GM23338 (cell line): ENCODE data around the gene C2orf92. TPM values are rescaled to one million over a fixed set of nuclear protein-coding genes. Genes with fewer than 3 reads are reported as not detected.

Source experiments
- ATAC-seq: fragments of 200-7000 bp; cut with Tn5 transposase; 3 replicates; pipeline ENCODE4 v1.9.1; 2020
- DNase-seq: peaks from one replicate; pipeline ENCODE4 v3.0.0-alpha.2; 2015; ENCODE audit warnings: low spot score
- H2AFZ ChIP-seq: fragments of 200-600 bp; sonication (generic); 2 replicates; pipeline ENCODE4 v1.8.0; 2016; ENCODE audit warnings: antibody characterized with exemption, mild to moderate bottlenecking, moderate library complexity
- H3F3A ChIP-seq: fragments of 200-600 bp; sonication (generic); replicated peaks from 2 replicates; pipeline ENCODE4 v1.8.0; 2017; ENCODE audit warnings: antibody characterized with exemption, mixed run types, low read depth
- H3K27ac ChIP-seq: fragments of 200-600 bp; sonication (generic); 2 replicates; pipeline ENCODE4 v1.6.1; 2016; ENCODE audit warnings: low read depth
- H3K27me3 ChIP-seq: fragments of 200-600 bp; sonication (generic); 2 replicates; pipeline ENCODE4 v1.8.0; 2016; ENCODE audit warnings: mild to moderate bottlenecking, mixed run types, moderate library complexity; ENCODE audit not compliant: insufficient read depth
- H3K36me3 ChIP-seq: fragments of 200-600 bp; sonication (generic); 2 replicates; pipeline ENCODE4 v1.8.0; 2016; ENCODE audit warnings: mild to moderate bottlenecking; ENCODE audit not compliant: insufficient read depth
- H3K4me1 ChIP-seq: fragments of 200-600 bp; sonication (generic); 2 replicates; pipeline ENCODE4 v1.8.0; 2016; ENCODE audit warnings: mild to moderate bottlenecking, moderate library complexity; ENCODE audit not compliant: insufficient read depth
- H3K4me2 ChIP-seq: fragments of 200-600 bp; sonication (generic); 2 replicates; pipeline ENCODE4 v1.7.1; 2017; ENCODE audit warnings: mixed run types
- H3K4me3 ChIP-seq: fragments of 200-600 bp; sonication (generic); 2 replicates; pipeline ENCODE4 v1.6.1; 2016; ENCODE audit warnings: mixed run types
- H3K79me2 ChIP-seq: fragments of 200-600 bp; sonication (generic); replicated peaks from 2 replicates; pipeline ENCODE4 v1.8.0; 2017; ENCODE audit warnings: mild to moderate bottlenecking; ENCODE audit not compliant: insufficient read depth
- H3K9me2 ChIP-seq: fragments of 200-600 bp; sonication (generic); 2 replicates; pipeline ENCODE4 v1.8.0; 2017; ENCODE audit not compliant: insufficient read depth
- H4K20me1 ChIP-seq: fragments of 200-600 bp; sonication (generic); replicated peaks from 2 replicates; pipeline ENCODE4 v1.8.0; 2017; ENCODE audit warnings: mild to moderate bottlenecking; ENCODE audit not compliant: insufficient read depth
- H3K27ac Mint-ChIP-seq: 2 replicates; pipeline ENCODE4 v1.8.0; 2020; ENCODE audit warnings: inconsistent platforms, mild to moderate bottlenecking, moderate library complexity, mixed read lengths
- H3K27me3 Mint-ChIP-seq: 3 replicates; pipeline ENCODE4 v1.8.0; 2022; ENCODE audit warnings: low read depth, mild to moderate bottlenecking, moderate library complexity, mixed read lengths, inconsistent platforms; ENCODE audit not compliant: insufficient read depth, poor library complexity
- H3K36me3 Mint-ChIP-seq: 3 replicates; pipeline ENCODE4 v1.8.0; 2021; ENCODE audit warnings: low read depth, mild to moderate bottlenecking, inconsistent platforms, moderate library complexity, mixed read lengths
- H3K4me1 Mint-ChIP-seq: 3 replicates; pipeline ENCODE4 v1.8.0; 2020; ENCODE audit warnings: mild to moderate bottlenecking, inconsistent platforms, mixed read lengths
- H3K4me3 Mint-ChIP-seq: 3 replicates; pipeline ENCODE4 v1.8.0; 2021; ENCODE audit warnings: moderate library complexity, mild to moderate bottlenecking, inconsistent platforms, mixed read lengths
- H3K9me3 Mint-ChIP-seq: 3 replicates; pipeline ENCODE4 v1.8.0; 2020; ENCODE audit warnings: moderate library complexity, mild to moderate bottlenecking, inconsistent platforms, mixed read lengths
- EZH2phosphoT487 ChIP-seq: fragments of 200-600 bp; sonication (generic); IDR thresholded peaks from one replicate; pipeline ENCODE4 v1.8.1; 2018; ENCODE audit warnings: antibody characterized with exemption; ENCODE audit not compliant: unreplicated experiment
- JUNB ChIP-seq: IDR thresholded peaks from one replicate; pipeline ENCODE4 v1.6.1; 2016; ENCODE audit warnings: antibody characterized with exemption; ENCODE audit not compliant: unreplicated experiment
- NANOG ChIP-seq: IDR thresholded peaks from 2 replicates; pipeline ENCODE4 v1.6.1; 2016; ENCODE audit warnings: antibody characterized with exemption, borderline replicate concordance
- POLR2AphosphoS5 ChIP-seq: IDR thresholded peaks from 2 replicates; pipeline ENCODE4 v1.6.1; 2016; ENCODE audit warnings: antibody characterized with exemption, low read depth
- STAT1 ChIP-seq: IDR thresholded peaks from one replicate; pipeline ENCODE4 v1.6.1; 2016; ENCODE audit warnings: antibody characterized with exemption; ENCODE audit not compliant: unreplicated experiment
- ZNF114 ChIP-seq: fragments of 250-450 bp; sonication (Bioruptor Pico); IDR thresholded peaks from 2 replicates; pipeline ENCODE4 v1.5.0; 2020; ENCODE audit warnings: mild to moderate bottlenecking, moderate library complexity
- ZNF331 ChIP-seq: fragments of 250-450 bp; sonication (Bioruptor Pico); IDR thresholded peaks from 2 replicates; pipeline ENCODE4 v1.5.0; 2020; ENCODE audit warnings: low read depth, mild to moderate bottlenecking, moderate library complexity
- polyA plus RNA-seq: library from polyadenylated mRNA; unstranded; fragments of >200 nt; fragmentation: Nextera tagmentation; extraction: Ambion mirVana; gene quantifications from 2 replicates; pipeline ENCODE4 v1.2.1, GENCODE V29; 2016
- total RNA-seq: library from RNA; depleted of rRNA; stranded (reverse); fragments of >200 nt; shearing (Covaris generic); gene quantifications from 2 replicates; pipeline ENCODE4 v1.2.3, GENCODE V29; 2014
- TF ChIP-seq, protein P1 (sequence below): IDR thresholded peaks from 2 replicates; pipeline ENCODE4 v1.6.1; 2016; ENCODE audit warnings: antibody characterized with exemption
- TF ChIP-seq, protein P2 (sequence below): fragments of 250-450 bp; sonication (Bioruptor Pico); IDR thresholded peaks from 2 replicates; pipeline ENCODE4 v1.5.0; 2020; ENCODE audit warnings: mild to moderate bottlenecking, moderate library complexity
- TF ChIP-seq, protein P3 (sequence below): IDR thresholded peaks from one replicate; pipeline ENCODE4 v1.6.1; 2018; ENCODE audit warnings: antibody characterized with exemption; ENCODE audit not compliant: unreplicated experiment

The C2orf92 gene
- total and polyA plus RNA-seq, 2 experiments from 2014 or later = 1.7 to 2.6 TPM

DNA sequence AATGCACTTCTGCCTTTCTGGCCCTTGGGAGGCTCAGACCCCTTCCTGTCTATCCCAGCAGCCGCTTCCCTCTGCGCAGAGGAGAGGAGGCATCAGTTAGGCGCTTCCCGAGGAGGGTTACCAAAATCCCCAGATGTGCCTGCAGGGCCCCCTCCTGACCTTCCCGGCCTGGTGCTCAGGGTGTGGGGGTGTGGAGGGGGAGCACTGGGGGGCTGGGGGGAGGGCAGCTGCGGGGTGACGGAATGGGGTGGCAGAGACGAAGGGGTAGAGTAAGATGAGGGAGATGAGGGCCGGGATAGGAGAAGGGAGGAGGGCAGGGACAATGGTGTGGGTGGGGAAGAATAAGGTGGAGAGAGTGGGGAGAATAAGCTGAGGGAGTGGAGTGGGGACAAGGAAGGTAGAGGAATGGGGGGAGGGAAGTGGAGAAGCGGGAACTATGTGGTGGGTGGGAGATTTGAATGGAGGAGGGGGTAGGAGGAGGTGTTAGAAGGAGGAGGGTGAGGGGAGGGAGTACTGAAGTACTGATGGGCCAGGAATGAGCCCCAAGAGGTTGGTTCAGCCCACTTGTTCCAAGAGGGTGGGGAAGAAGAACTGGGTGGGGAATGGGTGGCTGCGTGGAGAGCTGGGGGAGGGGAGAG, 37.3 kb downstream of the C2orf92 start:
- Mint-ChIP-seq H3K4me3 (no peak overlapping the region), H3K9me3 (no peaks in the 10 kb centered on the region; the same call in 2 of the 3 replicates), H3K27me3 (peaks cover 1% of the 10 kb centered on the region), H3K27ac (no peak overlapping the region), H3K36me3 (peaks cover 2% of the 10 kb centered on the region; the same call in 1 of the 3 replicates), H3K4me1 (peaks cover 4% of the 10 kb centered on the region; the same call in 1 of the 3 replicates)
- H3K4me3 ChIP-seq = no peak overlapping the region
- H3K79me2 ChIP-seq = no peaks in the 10 kb centered on the region
- no peaks in the 10 kb centered on the region for H3K9me2 ChIP-seq
- H3F3A ChIP-seq = no peaks in the 10 kb centered on the region
- no peaks in the 10 kb centered on the region for H4K20me1 ChIP-seq
- no peak overlapping the region for H3K4me2 ChIP-seq
- H3K27ac ChIP-seq = no peak overlapping the region
- no peaks in the 10 kb centered on the region for H3K36me3 ChIP-seq
- no peak for TF ChIP-seq ZNF114 (CRISPR knock-in tag)
- no peak for TF ChIP-seq JUNB
- TF ChIP-seq POLR2AphosphoS5 = no peak
- no peak for TF ChIP-seq STAT1
- TF ChIP-seq, protein P1, sequence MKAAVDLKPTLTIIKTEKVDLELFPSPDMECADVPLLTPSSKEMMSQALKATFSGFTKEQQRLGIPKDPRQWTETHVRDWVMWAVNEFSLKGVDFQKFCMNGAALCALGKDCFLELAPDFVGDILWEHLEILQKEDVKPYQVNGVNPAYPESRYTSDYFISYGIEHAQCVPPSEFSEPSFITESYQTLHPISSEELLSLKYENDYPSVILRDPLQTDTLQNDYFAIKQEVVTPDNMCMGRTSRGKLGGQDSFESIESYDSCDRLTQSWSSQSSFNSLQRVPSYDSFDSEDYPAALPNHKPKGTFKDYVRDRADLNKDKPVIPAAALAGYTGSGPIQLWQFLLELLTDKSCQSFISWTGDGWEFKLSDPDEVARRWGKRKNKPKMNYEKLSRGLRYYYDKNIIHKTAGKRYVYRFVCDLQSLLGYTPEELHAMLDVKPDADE = no peak
- TF ChIP-seq NANOG = no peak
- TF ChIP-seq, protein P2, sequence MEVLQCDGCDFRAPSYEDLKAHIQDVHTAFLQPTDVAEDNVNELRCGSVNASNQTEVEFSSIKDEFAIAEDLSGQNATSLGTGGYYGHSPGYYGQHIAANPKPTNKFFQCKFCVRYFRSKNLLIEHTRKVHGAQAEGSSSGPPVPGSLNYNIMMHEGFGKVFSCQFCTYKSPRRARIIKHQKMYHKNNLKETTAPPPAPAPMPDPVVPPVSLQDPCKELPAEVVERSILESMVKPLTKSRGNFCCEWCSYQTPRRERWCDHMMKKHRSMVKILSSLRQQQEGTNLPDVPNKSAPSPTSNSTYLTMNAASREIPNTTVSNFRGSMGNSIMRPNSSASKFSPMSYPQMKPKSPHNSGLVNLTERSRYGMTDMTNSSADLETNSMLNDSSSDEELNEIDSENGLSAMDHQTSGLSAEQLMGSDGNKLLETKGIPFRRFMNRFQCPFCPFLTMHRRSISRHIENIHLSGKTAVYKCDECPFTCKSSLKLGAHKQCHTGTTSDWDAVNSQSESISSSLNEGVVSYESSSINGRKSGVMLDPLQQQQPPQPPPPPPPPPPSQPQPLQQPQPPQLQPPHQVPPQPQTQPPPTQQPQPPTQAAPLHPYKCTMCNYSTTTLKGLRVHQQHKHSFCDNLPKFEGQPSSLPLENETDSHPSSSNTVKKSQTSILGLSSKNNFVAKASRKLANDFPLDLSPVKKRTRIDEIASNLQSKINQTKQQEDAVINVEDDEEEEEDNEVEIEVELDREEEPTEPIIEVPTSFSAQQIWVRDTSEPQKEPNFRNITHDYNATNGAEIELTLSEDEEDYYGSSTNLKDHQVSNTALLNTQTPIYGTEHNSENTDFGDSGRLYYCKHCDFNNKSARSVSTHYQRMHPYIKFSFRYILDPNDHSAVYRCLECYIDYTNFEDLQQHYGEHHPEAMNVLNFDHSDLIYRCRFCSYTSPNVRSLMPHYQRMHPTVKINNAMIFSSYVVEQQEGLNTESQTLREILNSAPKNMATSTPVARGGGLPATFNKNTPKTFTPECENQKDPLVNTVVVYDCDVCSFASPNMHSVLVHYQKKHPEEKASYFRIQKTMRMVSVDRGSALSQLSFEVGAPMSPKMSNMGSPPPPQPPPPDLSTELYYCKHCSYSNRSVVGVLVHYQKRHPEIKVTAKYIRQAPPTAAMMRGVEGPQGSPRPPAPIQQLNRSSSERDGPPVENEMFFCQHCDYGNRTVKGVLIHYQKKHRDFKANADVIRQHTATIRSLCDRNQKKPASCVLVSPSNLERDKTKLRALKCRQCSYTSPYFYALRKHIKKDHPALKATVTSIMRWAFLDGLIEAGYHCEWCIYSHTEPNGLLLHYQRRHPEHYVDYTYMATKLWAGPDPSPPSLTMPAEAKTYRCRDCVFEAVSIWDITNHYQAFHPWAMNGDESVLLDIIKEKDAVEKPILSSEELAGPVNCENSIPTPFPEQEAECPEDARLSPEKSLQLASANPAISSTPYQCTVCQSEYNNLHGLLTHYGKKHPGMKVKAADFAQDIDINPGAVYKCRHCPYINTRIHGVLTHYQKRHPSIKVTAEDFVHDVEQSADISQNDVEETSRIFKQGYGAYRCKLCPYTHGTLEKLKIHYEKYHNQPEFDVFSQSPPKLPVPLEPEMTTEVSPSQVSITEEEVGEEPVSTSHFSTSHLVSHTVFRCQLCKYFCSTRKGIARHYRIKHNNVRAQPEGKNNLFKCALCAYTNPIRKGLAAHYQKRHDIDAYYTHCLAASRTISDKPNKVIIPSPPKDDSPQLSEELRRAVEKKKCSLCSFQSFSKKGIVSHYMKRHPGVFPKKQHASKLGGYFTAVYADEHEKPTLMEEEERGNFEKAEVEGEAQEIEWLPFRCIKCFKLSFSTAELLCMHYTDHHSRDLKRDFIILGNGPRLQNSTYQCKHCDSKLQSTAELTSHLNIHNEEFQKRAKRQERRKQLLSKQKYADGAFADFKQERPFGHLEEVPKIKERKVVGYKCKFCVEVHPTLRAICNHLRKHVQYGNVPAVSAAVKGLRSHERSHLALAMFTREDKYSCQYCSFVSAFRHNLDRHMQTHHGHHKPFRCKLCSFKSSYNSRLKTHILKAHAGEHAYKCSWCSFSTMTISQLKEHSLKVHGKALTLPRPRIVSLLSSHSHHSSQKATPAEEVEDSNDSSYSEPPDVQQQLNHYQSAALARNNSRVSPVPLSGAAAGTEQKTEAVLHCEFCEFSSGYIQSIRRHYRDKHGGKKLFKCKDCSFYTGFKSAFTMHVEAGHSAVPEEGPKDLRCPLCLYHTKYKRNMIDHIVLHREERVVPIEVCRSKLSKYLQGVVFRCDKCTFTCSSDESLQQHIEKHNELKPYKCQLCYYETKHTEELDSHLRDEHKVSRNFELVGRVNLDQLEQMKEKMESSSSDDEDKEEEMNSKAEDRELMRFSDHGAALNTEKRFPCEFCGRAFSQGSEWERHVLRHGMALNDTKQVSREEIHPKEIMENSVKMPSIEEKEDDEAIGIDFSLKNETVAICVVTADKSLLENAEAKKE = no peak
- TF ChIP-seq EZH2phosphoT487 = no peak
- TF ChIP-seq, protein P3, sequence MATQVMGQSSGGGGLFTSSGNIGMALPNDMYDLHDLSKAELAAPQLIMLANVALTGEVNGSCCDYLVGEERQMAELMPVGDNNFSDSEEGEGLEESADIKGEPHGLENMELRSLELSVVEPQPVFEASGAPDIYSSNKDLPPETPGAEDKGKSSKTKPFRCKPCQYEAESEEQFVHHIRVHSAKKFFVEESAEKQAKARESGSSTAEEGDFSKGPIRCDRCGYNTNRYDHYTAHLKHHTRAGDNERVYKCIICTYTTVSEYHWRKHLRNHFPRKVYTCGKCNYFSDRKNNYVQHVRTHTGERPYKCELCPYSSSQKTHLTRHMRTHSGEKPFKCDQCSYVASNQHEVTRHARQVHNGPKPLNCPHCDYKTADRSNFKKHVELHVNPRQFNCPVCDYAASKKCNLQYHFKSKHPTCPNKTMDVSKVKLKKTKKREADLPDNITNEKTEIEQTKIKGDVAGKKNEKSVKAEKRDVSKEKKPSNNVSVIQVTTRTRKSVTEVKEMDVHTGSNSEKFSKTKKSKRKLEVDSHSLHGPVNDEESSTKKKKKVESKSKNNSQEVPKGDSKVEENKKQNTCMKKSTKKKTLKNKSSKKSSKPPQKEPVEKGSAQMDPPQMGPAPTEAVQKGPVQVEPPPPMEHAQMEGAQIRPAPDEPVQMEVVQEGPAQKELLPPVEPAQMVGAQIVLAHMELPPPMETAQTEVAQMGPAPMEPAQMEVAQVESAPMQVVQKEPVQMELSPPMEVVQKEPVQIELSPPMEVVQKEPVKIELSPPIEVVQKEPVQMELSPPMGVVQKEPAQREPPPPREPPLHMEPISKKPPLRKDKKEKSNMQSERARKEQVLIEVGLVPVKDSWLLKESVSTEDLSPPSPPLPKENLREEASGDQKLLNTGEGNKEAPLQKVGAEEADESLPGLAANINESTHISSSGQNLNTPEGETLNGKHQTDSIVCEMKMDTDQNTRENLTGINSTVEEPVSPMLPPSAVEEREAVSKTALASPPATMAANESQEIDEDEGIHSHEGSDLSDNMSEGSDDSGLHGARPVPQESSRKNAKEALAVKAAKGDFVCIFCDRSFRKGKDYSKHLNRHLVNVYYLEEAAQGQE = no peak
- no peak for TF ChIP-seq ZNF331 (CRISPR knock-in tag)
- H3K4me1 ChIP-seq = no peaks in the 10 kb centered on the region
- no peaks in the 10 kb centered on the region for H3K27me3 ChIP-seq
- no peak for DNase-seq
- ATAC-seq = no peak
- H2AFZ ChIP-seq = no peak overlapping the region
